BLaER1 treated with 17β-estradiol and CSF1 and Interleukin-3, amounts not matched to agents 10 nM and 100 nM (cell line): ENCODE measurements around the gene ZNF746.
"Not testable (repeated sequence)": the region's sequence is repeated elsewhere in the genome, so short reads cannot be mapped to it uniquely, and the experiment has no call there.

Experiments used
- H3K27ac ChIP-seq, 11 experiments: shearing (Covaris generic); formaldehyde crosslinking; 2 replicates each; pipeline ENCODE4 v1.8.1; 2022
- H3K27me3 ChIP-seq, 11 experiments: shearing (Covaris generic); formaldehyde crosslinking; 2 replicates each; pipeline ENCODE4 v1.8.1; 2022
- H3K36me3 ChIP-seq, 11 experiments: shearing (Covaris generic); formaldehyde crosslinking; 2 replicates each; pipeline ENCODE4 v1.8.1; 2022
- H3K4me1 ChIP-seq, 10 experiments: shearing (Covaris generic); formaldehyde crosslinking; 2 replicates each; pipeline ENCODE4 v1.8.1; 2022
- H3K4me2 ChIP-seq, 11 experiments: shearing (Covaris generic); formaldehyde crosslinking; 2 replicates each; pipeline ENCODE4 v1.8.1; 2022
- H3K4me3 ChIP-seq, 10 experiments: shearing (Covaris generic); formaldehyde crosslinking; 2 replicates each; pipeline ENCODE4 v1.8.1; 2022
- H3K9ac ChIP-seq, 11 experiments: shearing (Covaris generic); formaldehyde crosslinking; 2 replicates each; pipeline ENCODE4 v1.8.1; 2022
- H3K9me3 ChIP-seq, 11 experiments: shearing (Covaris generic); formaldehyde crosslinking; replicated peaks in 1 of 11; 2 replicates each; pipeline ENCODE4 v1.8.1; 2022
- H4K20me1 ChIP-seq, 11 experiments: shearing (Covaris generic); formaldehyde crosslinking; 2 replicates each; pipeline ENCODE4 v1.8.1; 2022
- Cebpa-rat ChIP-seq, 11 experiments: shearing (Covaris generic); IDR thresholded peaks; 2 replicates each; pipeline ENCODE4 v1.8.1; 2022

The ZNF746 gene

GRCh38 chr7:149449897-149450296 is 47.7 kb downstream of the ZNF746 start:
- no peaks in the 10 kb centered on the region for H3K27me3 ChIP-seq
- H3K9me3 ChIP-seq: no peaks in the 10 kb centered on the region
- H3K9ac ChIP-seq: no peak overlapping the region
- peaks cover 0 to 42% (median 18%) of the 10 kb centered on the region in 11 experiments; a peak in 15 of 22 replicates for H4K20me1 ChIP-seq
- no peak overlapping the region for H3K4me3 ChIP-seq
- H3K36me3 ChIP-seq: peaks cover 88 to 97% (median 94%) of the 10 kb centered on the region in 11 experiments
- no peaks in the 10 kb centered on the region for H3K4me1 ChIP-seq
- no peak for TF ChIP-seq Cebpa-rat (IDR thresholded peaks at IDR 0.05)
- H3K27ac ChIP-seq: no peak overlapping the region
- H3K4me2 ChIP-seq: no peak overlapping the region

- Histone ChIP-seq H3K27me3 (no peaks in the 10 kb centered on the region), H3K4me3 (no peak overlapping the region), H3K9me3 (no peaks in the 10 kb centered on the region), H3K27ac (no peak overlapping the region), H4K20me1 (peaks cover 0 to 32% (median 10%) of the 10 kb centered on the region in 11 experiments; a peak in 15 of 22 replicates), H3K4me2 (no peak overlapping the region), H3K9ac (no peak overlapping the region), H3K4me1 (no peaks in the 10 kb centered on the region), H3K36me3 (peaks cover 88 to 97% (median 94%) of the 10 kb centered on the region in 11 experiments)
- no peak for TF ChIP-seq Cebpa-rat (IDR thresholded peaks at IDR 0.05)
These were observed 48.6 kb downstream of the ZNF746 start for GRCh38 chr7:149448961-149449360.

- Histone ChIP-seq H4K20me1 (peaks cover 0 to 16% (median 0%) of the 10 kb centered on the region in 11 experiments; a peak in 7 of 22 replicates), H3K36me3 (peaks cover 76 to 99% (median 89%) of the 10 kb centered on the region in 11 experiments)
- not testable (repeated sequence) for H3K27ac ChIP-seq, H3K27me3 ChIP-seq, H3K4me3 ChIP-seq, H3K4me1 ChIP-seq, H3K9ac ChIP-seq, H3K4me2 ChIP-seq, H3K9me3 ChIP-seq
These were observed 51.6 kb downstream of the ZNF746 start for GRCh38 chr7:149446026-149446425.

- Histone ChIP-seq H3K4me2 (no peak overlapping the region), H3K4me3 (no peak overlapping the region), H3K9me3 (no peaks in the 10 kb centered on the region), H3K4me1 (0 out of 20 replicates have a peak, but pooled peaks cover 0 to 5% (median 0%) of the 10 kb centered on the region in 10 experiments), H3K27me3 (no peaks in the 10 kb centered on the region), H3K36me3 (peaks cover 66 to 97% (median 85%) of the 10 kb centered on the region in 11 experiments), H3K27ac (no peak overlapping the region), H4K20me1 (peaks cover 0 to 11% (median 0%) of the 10 kb centered on the region in 11 experiments; a peak in 5 of 22 replicates), H3K9ac (no peak overlapping the region)
- TF ChIP-seq Cebpa-rat (IDR thresholded peaks at IDR 0.05): no peak
These were observed 53.3 kb downstream of the ZNF746 start for GRCh38 chr7:149444287-149444686.

GRCh38 chr7:149443523-149443922 is 54.1 kb downstream of the ZNF746 start:
- Histone ChIP-seq H3K9ac (no peak overlapping the region), H3K27ac (no peak overlapping the region), H3K4me1 (0 out of 20 replicates have a peak, but pooled peaks cover 0 to 5% (median 0%) of the 10 kb centered on the region in 10 experiments), H3K4me3 (no peak overlapping the region), H3K4me2 (no peak overlapping the region), H3K27me3 (no peaks in the 10 kb centered on the region), H4K20me1 (peaks cover 0 to 11% (median 0%) of the 10 kb centered on the region in 11 experiments; a peak in 4 of 22 replicates), H3K9me3 (peaks cover 0 to 5% (median 0%) of the 10 kb centered on the region in 11 experiments; a peak in 3 of 22 replicates), H3K36me3 (peaks cover 66 to 97% (median 85%) of the 10 kb centered on the region in 11 experiments)
- TF ChIP-seq Cebpa-rat (IDR thresholded peaks at IDR 0.05): no peak

- Histone ChIP-seq H4K20me1 (peaks cover 0 to 11% (median 0%) of the 10 kb centered on the region in 11 experiments; a peak in 4 of 22 replicates), H3K9me3 (peaks cover 0 to 10% (median 0%) of the 10 kb centered on the region in 11 experiments; a peak in 5 of 22 replicates), H3K27ac (no peak overlapping the region), H3K4me2 (no peak overlapping the region), H3K9ac (no peak overlapping the region), H3K4me1 (0 out of 20 replicates have a peak, but pooled peaks cover 0 to 5% (median 0%) of the 10 kb centered on the region in 10 experiments), H3K36me3 (peaks cover 69 to 99% (median 87%) of the 10 kb centered on the region in 11 experiments), H3K4me3 (no peak overlapping the region), H3K27me3 (no peaks in the 10 kb centered on the region)
- TF ChIP-seq Cebpa-rat (IDR thresholded peaks at IDR 0.05): no peak
These were observed 54.7 kb downstream of the ZNF746 start for GRCh38 chr7:149442924-149443323.

- Histone ChIP-seq H4K20me1 (peaks cover 0 to 17% (median 0%) of the 10 kb centered on the region in 11 experiments; a peak in 5 of 22 replicates), H3K4me1 (0 out of 20 replicates have a peak, but pooled peaks cover 0 to 5% (median 0%) of the 10 kb centered on the region in 10 experiments), H3K9me3 (peaks cover 0 to 10% (median 0%) of the 10 kb centered on the region in 11 experiments; a peak in 5 of 22 replicates), H3K4me2 (no peak overlapping the region), H3K9ac (no peak overlapping the region), H3K4me3 (no peak overlapping the region), H3K36me3 (peaks cover 68 to 99% (median 87%) of the 10 kb centered on the region in 11 experiments), H3K27me3 (no peaks in the 10 kb centered on the region), H3K27ac (no peak overlapping the region)
- TF ChIP-seq Cebpa-rat (IDR thresholded peaks at IDR 0.05): no peak
These were observed 57.4 kb downstream of the ZNF746 start for GRCh38 chr7:149440222-149440621.

GRCh38 chr7:149436358-149436757 is 61.3 kb downstream of the ZNF746 start:
- H3K36me3 ChIP-seq: peaks cover 86 to 100% (median 94%) of the 10 kb centered on the region in 11 experiments
- no peak for TF ChIP-seq Cebpa-rat (IDR thresholded peaks at IDR 0.05)

GRCh38 chr7:149433124-149433523 is 64.5 kb downstream of the ZNF746 start:
- H4K20me1 ChIP-seq: peaks cover 0 to 33% (median 5%) of the 10 kb centered on the region in 11 experiments; a peak in 9 of 22 replicates

More at GRCh38 chr7:149436358-149436757, 61.3 kb downstream of the ZNF746 start:
- 0 out of 20 replicates have a peak, but pooled peaks cover 0 to 5% (median 0%) of the 10 kb centered on the region in 10 experiments for H3K4me1 ChIP-seq
- no peak overlapping the region for H3K9ac ChIP-seq
- H3K27me3 ChIP-seq: no peaks in the 10 kb centered on the region
- peaks cover 0 to 21% (median 0%) of the 10 kb centered on the region in 11 experiments; a peak in 7 of 22 replicates for H4K20me1 ChIP-seq
- H3K4me3 ChIP-seq: no peak overlapping the region
- H3K4me2 ChIP-seq: no peak overlapping the region
- no peak overlapping the region for H3K27ac ChIP-seq
- peaks cover 0 to 29% (median 12%) of the 10 kb centered on the region in 11 experiments; a peak in 14 of 22 replicates for H3K9me3 ChIP-seq

More at GRCh38 chr7:149433124-149433523, 64.5 kb downstream of the ZNF746 start:
- Histone ChIP-seq H3K4me3 (no peak overlapping the region), H3K27me3 (no peaks in the 10 kb centered on the region), H3K4me2 (no peak overlapping the region), H3K4me1 (peaks cover 0 to 5% (median 0%) of the 10 kb centered on the region in 10 experiments; a peak in 1 of 20 replicates), H3K9ac (no peak overlapping the region), H3K27ac (no peak overlapping the region), H3K36me3 (peaks cover 73 to 100% (median 92%) of the 10 kb centered on the region in 11 experiments), H3K9me3 (peaks cover 0 to 24% (median 11%) of the 10 kb centered on the region in 11 experiments; a peak in 13 of 22 replicates)
- no peak for TF ChIP-seq Cebpa-rat (IDR thresholded peaks at IDR 0.05)
